Activated naive CD4-positive, alpha-beta T cell (primary cell): ENCODE results near the gene IFFO2.

Experiments used
- DNase-seq, 4 experiments: peaks; one replicate each; lab custom pipeline; 2025; lab: John Stamatoyannopoulos, UW

The IFFO2 gene

GRCh38 chr1:18956193-18957135, at the start of gene IFFO2:
TSS of gene IFFO2 (minus strand) at chr1:18956676. CDS start at chr1:18956332, 344 bp downstream.
- peak; percentile 96 to 99 (median 96) for DNase-seq

GRCh38 chr1:19006000-19006399, 49.5 kb upstream of the IFFO2 start:
- DNase-seq: no peak

- DNase-seq: no peak
Measured at GRCh38 chr1:19003371-19004290, 47.2 kb upstream of the IFFO2 start.

GRCh38 chr1:19000065-19000464, 43.6 kb upstream of the IFFO2 start:
- no peak for DNase-seq

- DNase-seq: no peak
Measured at GRCh38 chr1:18999359-18999758, 42.9 kb upstream of the IFFO2 start.

GRCh38 chr1:18998016-18998724, 41.7 kb upstream of the IFFO2 start:
- DNase-seq: no peak

GRCh38 chr1:18997508-18997907, 41.0 kb upstream of the IFFO2 start:
- no peak for DNase-seq

GRCh38 chr1:18996548-18997177, 40.2 kb upstream of the IFFO2 start:
- no peak for DNase-seq

- DNase-seq: no peak
Measured at GRCh38 chr1:18994381-18994780, 37.9 kb upstream of the IFFO2 start.

GRCh38 chr1:18992646-18993045, 36.2 kb upstream of the IFFO2 start:
- no peak for DNase-seq

- no peak for DNase-seq
Measured at GRCh38 chr1:18991585-18991984, 35.1 kb upstream of the IFFO2 start.

GRCh38 chr1:18989896-18990295, 33.4 kb upstream of the IFFO2 start:
- no peak for DNase-seq

GRCh38 chr1:18989176-18989799, 32.8 kb upstream of the IFFO2 start:
- no peak for DNase-seq

GRCh38 chr1:18981242-18981641, 24.8 kb upstream of the IFFO2 start:
- no peak for DNase-seq

GRCh38 chr1:18978706-18979105, 22.2 kb upstream of the IFFO2 start:
- DNase-seq: no peak

- no peak for DNase-seq
Measured at GRCh38 chr1:18977428-18977827, 21.0 kb upstream of the IFFO2 start.

- DNase-seq: no peak
Measured at GRCh38 chr1:18976096-18976495, 19.6 kb upstream of the IFFO2 start.

- DNase-seq: no peak
Measured at GRCh38 chr1:18974606-18975005, 18.1 kb upstream of the IFFO2 start.

- DNase-seq: no peak
Measured at GRCh38 chr1:18974005-18974404, 17.5 kb upstream of the IFFO2 start.

GRCh38 chr1:18973446-18973955, 17.0 kb upstream of the IFFO2 start:
- DNase-seq: no peak

- DNase-seq: no peak
Measured at GRCh38 chr1:18972991-18973390, 16.5 kb upstream of the IFFO2 start.
